Ovary (tissue), 9 donors: ENCODE measurements around the gene MORN1. TPM values are rescaled to one million over a fixed set of nuclear protein-coding genes. Genes with fewer than 3 reads are reported as not detected.

ENCODE experiments used
- DNase-seq, 5 donors: peaks; one replicate each; pipeline ENCODE4 v3.0.0-alpha.2; 2019 to 2020
- H3K27ac ChIP-seq, 2 donors: fragments of 200-600 bp; one replicate each; pipeline versions ENCODE4 v1.5.1 to v1.8.0; 2019 to 2022
- H3K27me3 ChIP-seq: fragments of 200-600 bp; one replicate; pipeline ENCODE4 v1.8.0; 2022
- H3K36me3 ChIP-seq: fragments of 200-600 bp; sonication (generic); one replicate; pipeline ENCODE4 v1.5.1; 2019
- H3K4me1 ChIP-seq: one replicate; pipeline ENCODE4 v1.8.1; 2013; ENCODE audit warnings: mild to moderate bottlenecking, moderate library complexity; ENCODE audit not compliant: insufficient read depth
- H3K4me3 ChIP-seq: fragments of 200-600 bp; sonication (generic); one replicate; pipeline ENCODE4 v1.5.1; 2017
- H3K9me3 ChIP-seq, 2 donors: fragments of 200-600 bp in 1 of 2; sonication (generic) in 1 of 2; one replicate each; pipeline versions ENCODE4 v1.5.1 to v1.8.1; 2013 to 2019; ENCODE audit warnings: mild to moderate bottlenecking in 1 of 2, moderate library complexity in 1 of 2
- EP300 ChIP-seq: sonication (generic); formaldehyde crosslinking; IDR thresholded peaks from one replicate; pipeline ENCODE4 v1.6.1; 2017; ENCODE audit warnings: antibody characterized with exemption
- POLR2A ChIP-seq: fragments of 450-650 bp; IDR thresholded peaks from one replicate; pipeline ENCODE4 v1.6.1; 2017; ENCODE audit warnings: antibody characterized with exemption, mild to moderate bottlenecking, moderate library complexity
- WGBS, 3 donors: extraction: QIAGEN DNeasy Blood & Tissue Kit in 1 of 3; methylation state at CpG; one replicate each; pipeline versions ENCODE4 v1.1.5 to v1.1.7; 2013 to 2017; 5-methylcytosine and 5-hydroxymethylcytosine counted together
- intact Hi-C, 4 donors: fragments of 100-400 bp; cut with DNase I; formaldehyde crosslinking; loops; one replicate each; pipeline versions ENCODE4 v1.11.0 to v1.15.1; 2022 to 2023
- polyA plus RNA-seq, 2 donors: library from polyadenylated mRNA; stranded (reverse); fragments of 200-250 nt in 1 of 2; fragments of 350-450 nt in 1 of 2; fragmentation: Illumina TruSeq in 1 of 2; extraction: RNeasy Lipid Tissue Mini Kit (QIAGEN cat#74804) in 1 of 2; gene quantifications; one replicate each; pipeline ENCODE4 v1.2.3, GENCODE V29; 2013 to 2014
- total RNA-seq, 7 donors: library from RNA; depleted of rRNA in 2 of 7; stranded (reverse); fragments of >200 nt in 2 of 7; fragmentation: NEBNext Ultra II Directional in 3 of 7; extraction: Animal tissue kit (Norgen Biotek cat#: 25700) in 3 of 7; gene quantifications; one replicate each; pipeline versions ENCODE4 v1.1.0 to v1.2.4, GENCODE V29; 2016 to 2023
- TF ChIP-seq, protein P1 (sequence below), 3 donors: fragments of 450-650 bp in 2 of 3; fragments of 200-600 bp in 1 of 3; IDR thresholded peaks; one replicate each; pipeline versions ENCODE4 v1.5.1 to v1.8.0; 2016 to 2022; ENCODE audit warnings: antibody characterized with exemption in 3 of 3, mild to moderate bottlenecking in 1 of 3
- donor health status: DM: no; HTN: no; CAD: no; lungs with moderate emphysema.
- donor health status: DM: no; HTN: no; CAD: no.
- donor health status: Bipolar disorder and iron deficiency.
- donor health status: DM: yes; HTN: yes; CAD: no.
- donor health status: DM: no; HTN: no; CAD: no.
- donor health status: DM: yes; HTN: yes; CAD: no.

The MORN1 gene
- total and polyA plus RNA-seq, 9 donors: 1.7 to 24.2 (median 17.7) TPM

DNA sequence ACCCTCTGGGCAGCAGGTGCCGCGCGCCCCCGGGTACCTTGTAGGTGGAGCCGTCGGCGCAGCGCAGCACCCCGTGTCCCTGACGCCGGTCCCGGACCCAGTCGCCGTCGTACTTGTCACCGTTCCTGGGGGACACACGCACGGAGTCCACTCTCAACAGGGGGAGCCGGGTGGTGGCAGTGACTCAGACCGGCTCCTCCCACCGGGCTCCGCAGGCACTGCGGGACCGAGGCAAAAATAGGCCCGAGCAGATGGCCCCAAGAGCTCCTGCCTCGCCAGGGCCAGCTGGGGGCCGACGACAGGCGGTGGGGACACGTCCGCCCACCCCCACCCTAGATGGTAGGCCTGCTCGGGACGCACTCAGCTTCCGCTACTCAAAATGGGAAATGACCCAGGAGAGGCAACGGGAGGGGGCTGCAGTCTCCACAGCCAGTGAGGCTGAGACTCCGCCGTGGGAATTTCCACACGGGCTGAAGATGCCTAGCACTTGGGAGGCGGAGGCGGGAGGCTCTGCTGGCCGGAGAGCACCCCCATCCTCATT, 6.3 kb downstream of the MORN1 start:
- Histone ChIP-seq H3K36me3 (no peaks in the 10 kb centered on the region), H3K4me3 (no peak overlapping the region), H3K9me3 (no peaks in the 10 kb centered on the region), H3K27ac (no peak overlapping the region), H3K4me1 (peaks cover 4% of the 10 kb centered on the region), H3K27me3 (no peaks in the 10 kb centered on the region)
- intact Hi-C loops: loop anchor here in 3 of 4 donors (5.0 kb wide), 3 partner anchors 63 to 188 kb away; no protein-coding TSS in a partner anchor
- 62 to 81% (median 73%) methylated on average over 33 to 41 of the region's 41 CpGs for WGBS, 3 donors
- TF ChIP-seq POLR2A (no peak), EP300 (no peak)
- TF ChIP-seq, protein P1, sequence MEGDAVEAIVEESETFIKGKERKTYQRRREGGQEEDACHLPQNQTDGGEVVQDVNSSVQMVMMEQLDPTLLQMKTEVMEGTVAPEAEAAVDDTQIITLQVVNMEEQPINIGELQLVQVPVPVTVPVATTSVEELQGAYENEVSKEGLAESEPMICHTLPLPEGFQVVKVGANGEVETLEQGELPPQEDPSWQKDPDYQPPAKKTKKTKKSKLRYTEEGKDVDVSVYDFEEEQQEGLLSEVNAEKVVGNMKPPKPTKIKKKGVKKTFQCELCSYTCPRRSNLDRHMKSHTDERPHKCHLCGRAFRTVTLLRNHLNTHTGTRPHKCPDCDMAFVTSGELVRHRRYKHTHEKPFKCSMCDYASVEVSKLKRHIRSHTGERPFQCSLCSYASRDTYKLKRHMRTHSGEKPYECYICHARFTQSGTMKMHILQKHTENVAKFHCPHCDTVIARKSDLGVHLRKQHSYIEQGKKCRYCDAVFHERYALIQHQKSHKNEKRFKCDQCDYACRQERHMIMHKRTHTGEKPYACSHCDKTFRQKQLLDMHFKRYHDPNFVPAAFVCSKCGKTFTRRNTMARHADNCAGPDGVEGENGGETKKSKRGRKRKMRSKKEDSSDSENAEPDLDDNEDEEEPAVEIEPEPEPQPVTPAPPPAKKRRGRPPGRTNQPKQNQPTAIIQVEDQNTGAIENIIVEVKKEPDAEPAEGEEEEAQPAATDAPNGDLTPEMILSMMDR (IDR thresholded peaks at IDR 0.05): no peak
- DNase-seq: peak in 4 of 5 donors; percentile 18 to 38 (median 28)

- Histone ChIP-seq H3K36me3 (no peaks in the 10 kb centered on the region), H3K27me3 (no peaks in the 10 kb centered on the region), H3K4me3 (no peak overlapping the region), H3K27ac (no peak overlapping the region), H3K9me3 (no peaks in the 10 kb centered on the region), H3K4me1 (peaks cover 4% of the 10 kb centered on the region)
- intact Hi-C loops: loop anchor here in 3 of 4 donors (5.0 kb wide), 3 partner anchors 62 to 187 kb away; no protein-coding TSS in a partner anchor
- no peak for TF ChIP-seq POLR2A
- TF ChIP-seq, protein P1 (IDR thresholded peaks at IDR 0.05): no peak
- whole genome bisulfite sequencing, 3 donors: 85 to 91% (median 86%) methylated on average over 21 of the region's 21 CpGs
- DNase-seq: peak in 4 of 5 donors; percentile 12 to 23 (median 15)
Observed at GRCh38 chr1:2384130-2384860, 7.1 kb downstream of the MORN1 start.

- peaks cover 4% of the 10 kb centered on the region for H3K4me1 ChIP-seq
- peak in 4 of 5 donors; percentile 15 to 28 (median 18) for DNase-seq
- intact Hi-C loops: loop anchor here (2.0 to 5.0 kb wide), 6 partner anchors 61 to 189 kb away; partner anchors contain the start of gene FAAP20 (in 1 of the 4)
- no peaks in the 10 kb centered on the region for H3K36me3 ChIP-seq
- H3K9me3 ChIP-seq: no peaks in the 10 kb centered on the region
- H3K27me3 ChIP-seq: no peaks in the 10 kb centered on the region
- no peak overlapping the region for H3K27ac ChIP-seq
- TF ChIP-seq EP300: no peak
- TF ChIP-seq, protein P1 (IDR thresholded peaks at IDR 0.05): no peak
- no peak for TF ChIP-seq POLR2A
- H3K4me3 ChIP-seq: no peak overlapping the region
- WGBS, 3 donors: 80 to 84% (median 84%) methylated on average over 14 of the region's 14 CpGs
Observed at GRCh38 chr1:2383576-2383975, 7.8 kb downstream of the MORN1 start.

- peak in 4 of 5 donors; percentile 40 to 64 (median 54) for DNase-seq
- Histone ChIP-seq H3K27me3 (no peaks in the 10 kb centered on the region), H3K27ac (no peak overlapping the region), H3K36me3 (no peaks in the 10 kb centered on the region), H3K4me1 (peaks cover 4% of the 10 kb centered on the region), H3K4me3 (no peak overlapping the region), H3K9me3 (no peaks in the 10 kb centered on the region)
- intact Hi-C loops: loop anchor here (2.0 to 5.0 kb wide), 6 partner anchors 60 to 188 kb away; partner anchors contain the start of gene FAAP20 (in 1 of the 4)
- 48 to 50% (median 49%) methylated on average over 13 of the region's 13 CpGs for WGBS, 3 donors
- TF ChIP-seq EP300: no peak
- TF ChIP-seq, protein P1 (IDR thresholded peaks at IDR 0.05): peak in 1 of 3 donors; percentile 23
Observed at GRCh38 chr1:2382621-2383361, 8.6 kb downstream of the MORN1 start.
